Tibial nerve (tissue), 4 donors: ENCODE data around the gene MICU1. TPM values are rescaled to one million over a fixed set of nuclear protein-coding genes. Genes with fewer than 3 reads are reported as not detected.

ENCODE experiments used
- DNase-seq, 2 donors: peaks; one replicate each; pipeline ENCODE4 v3.0.0-alpha.2; 2019; ENCODE audit warnings: low spot score in 2 of 2
- H3K27ac ChIP-seq, 4 donors: fragments of 200-600 bp; sonication (generic) in 3 of 4; one replicate each; pipeline ENCODE4 v1.5.1; 2017 to 2019; ENCODE audit warnings: mild to moderate bottlenecking in 1 of 4
- H3K27me3 ChIP-seq, 2 donors: fragments of 200-600 bp; sonication (generic) in 1 of 2; one replicate each; pipeline versions ENCODE4 v1.5.1 to v1.6.0; 2017 to 2019
- H3K36me3 ChIP-seq, 3 donors: fragments of 200-600 bp; sonication (generic); one replicate each; pipeline ENCODE4 v1.5.1; 2018 to 2019
- H3K4me1 ChIP-seq, 4 donors: fragments of 200-600 bp; sonication (generic) in 3 of 4; one replicate each; pipeline ENCODE4 v1.5.1; 2017 to 2019
- H3K4me3 ChIP-seq, 4 donors: fragments of 200-600 bp; sonication (generic) in 3 of 4; one replicate each; pipeline ENCODE4 v1.5.1; 2017 to 2019; ENCODE audit warnings: mild to moderate bottlenecking in 1 of 4, moderate library complexity in 1 of 4
- H3K9me3 ChIP-seq, 4 donors: fragments of 200-600 bp; sonication (generic) in 3 of 4; one replicate each; pipeline ENCODE4 v1.5.1; 2017 to 2019
- CTCF ChIP-seq, 5 experiments: fragments of 200-600 bp in 3 of 5; fragments of 450-650 bp in 2 of 5; sonication (generic) in 3 of 5; IDR thresholded peaks; one replicate each; pipeline ENCODE4 v1.5.1; 2016 to 2019; ENCODE audit warnings: antibody characterized with exemption in 5 of 5, mild to moderate bottlenecking in 3 of 5, moderate library complexity in 2 of 5
- EP300 ChIP-seq, 2 donors: sonication (generic); formaldehyde crosslinking; IDR thresholded peaks; one replicate each; pipeline ENCODE4 v1.6.1; 2017; ENCODE audit warnings: antibody characterized with exemption in 2 of 2, mild to moderate bottlenecking in 1 of 2
- POLR2A ChIP-seq, 2 donors: fragments of 450-650 bp; IDR thresholded peaks; one replicate each; pipeline ENCODE4 v1.6.1; 2017; ENCODE audit warnings: antibody characterized with exemption in 2 of 2, mild to moderate bottlenecking in 2 of 2, moderate library complexity in 2 of 2
- WGBS, 2 donors: methylation state at CpG; one replicate each; pipeline ENCODE4 v1.1.5; 2018; 5-methylcytosine and 5-hydroxymethylcytosine counted together
- total RNA-seq, 4 donors: library from RNA; depleted of rRNA; stranded (reverse); fragments of >200 nt; gene quantifications; one replicate each; pipeline ENCODE4 v1.1.0, GENCODE V29; 2016

The MICU1 gene
- total RNA-seq, 4 donors from 2014 or later, result 19.4 to 46.5 (median 35.8) TPM

DNA sequence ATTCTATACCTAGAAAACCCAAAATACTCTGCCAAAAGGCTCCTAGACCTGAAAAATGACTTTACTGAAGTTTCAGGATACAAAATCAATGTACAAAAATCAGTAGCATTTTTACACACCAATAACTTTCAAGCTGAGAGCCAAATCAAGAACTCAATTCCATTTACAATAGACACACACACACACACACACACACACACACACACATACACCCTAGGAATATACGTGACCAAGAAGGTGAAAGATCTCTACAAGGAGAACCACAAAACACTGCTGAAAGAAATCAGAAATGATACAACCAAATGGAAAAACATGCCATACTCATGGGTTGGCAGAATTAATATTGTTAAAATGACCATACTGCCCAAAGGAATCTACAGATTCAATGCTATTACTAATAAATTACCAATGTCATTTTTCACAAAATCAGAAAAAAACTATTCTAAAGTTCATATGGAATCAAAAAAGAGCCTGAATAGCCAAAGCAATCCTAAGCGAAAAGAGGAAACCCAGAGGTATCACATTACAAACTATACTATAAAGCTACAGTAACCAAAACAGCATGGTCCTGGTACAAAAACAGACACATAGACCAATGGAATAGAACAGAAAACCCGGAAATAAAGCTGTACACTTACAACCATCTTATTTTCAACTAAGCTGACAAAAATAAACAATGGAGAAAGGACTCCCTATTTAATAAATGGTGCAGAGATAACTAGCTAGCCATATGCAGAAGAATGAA is 122.0 kb downstream of the MICU1 start:
- DNase-seq, result no peak

GRCh38 chr10:72503241-72503640 is 122.6 kb downstream of the MICU1 start:
- DNase-seq, result peak in 1 of 2 donors; percentile 5
- H3K9me3 ChIP-seq, result peaks cover 0 to 10% (median 0%) of the 10 kb centered on the region in 4 donors
- no peak overlapping the region for H3K4me3 ChIP-seq
- peak overlapping the region in 2 of 4 donors; percentile 10 to 56 for H3K27ac ChIP-seq
- no peaks in the 10 kb centered on the region for H3K36me3 ChIP-seq
- TF ChIP-seq EP300 (IDR thresholded peaks at IDR 0.05), result no peak
- no peak for TF ChIP-seq POLR2A (IDR thresholded peaks at IDR 0.05)
- TF ChIP-seq CTCF (IDR thresholded peaks at IDR 0.05), result no peak
- peaks cover 0 to 13% (median 0%) of the 10 kb centered on the region in 4 donors for H3K4me1 ChIP-seq
- H3K27me3 ChIP-seq, result no peaks in the 10 kb centered on the region
- 16 to 20% methylated on average over 1 of the region's 1 CpG for WGBS, 2 donors

More for the DNA sequence above, 122.0 kb downstream of the MICU1 start:
- H3K4me1 ChIP-seq, result peaks cover 0 to 13% (median 0%) of the 10 kb centered on the region in 4 donors
- no peaks in the 10 kb centered on the region for H3K27me3 ChIP-seq
- peaks cover 0 to 10% (median 0%) of the 10 kb centered on the region in 4 donors for H3K9me3 ChIP-seq
- no peak overlapping the region for H3K4me3 ChIP-seq
- H3K27ac ChIP-seq, result peak overlapping the region in 2 of 4 donors; percentile 10 to 56
- TF ChIP-seq EP300 (IDR thresholded peaks at IDR 0.05), result no peak
- 87 to 88% methylated on average over 3 of the region's 3 CpGs for WGBS, 2 donors
- no peaks in the 10 kb centered on the region for H3K36me3 ChIP-seq

DNA sequence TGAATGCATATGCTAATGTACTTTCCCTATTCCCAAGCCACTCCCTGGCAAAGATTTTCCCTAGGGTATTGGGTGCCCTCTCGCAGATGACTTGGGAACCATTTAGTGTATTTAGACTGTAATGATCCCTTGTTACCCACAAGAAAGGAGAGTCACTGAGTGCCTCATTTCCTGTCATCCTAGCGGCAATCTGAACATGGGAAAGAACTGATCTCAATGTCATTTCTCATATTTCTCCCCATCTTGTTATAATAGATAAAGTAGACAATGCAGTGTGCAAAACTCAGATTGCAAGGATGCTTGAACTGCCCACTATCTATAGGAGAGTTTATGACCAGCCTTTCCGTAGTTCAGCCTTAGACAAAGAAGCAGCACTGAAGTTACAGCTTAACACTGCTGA is 123.3 kb downstream of the MICU1 start:
- Histone ChIP-seq H3K27me3 (no peaks in the 10 kb centered on the region), H3K4me3 (no peak overlapping the region), H3K36me3 (no peaks in the 10 kb centered on the region), H3K9me3 (peaks cover 0 to 10% (median 0%) of the 10 kb centered on the region in 4 donors), H3K27ac (peak overlapping the region in 2 of 4 donors; percentile 1 to 56), H3K4me1 (peaks cover 0 to 13% (median 0%) of the 10 kb centered on the region in 4 donors)
- no peak for DNase-seq
- TF ChIP-seq EP300 (IDR thresholded peaks at IDR 0.05), result no peak
- TF ChIP-seq CTCF (IDR thresholded peaks at IDR 0.05), result no peak
- no peak for TF ChIP-seq POLR2A (IDR thresholded peaks at IDR 0.05)
- WGBS, 2 donors, result 65 to 66% methylated on average over 3 of the region's 3 CpGs

- Histone ChIP-seq H3K4me3 (no peak overlapping the region), H3K9me3 (peaks cover 0 to 9% (median 0%) of the 10 kb centered on the region in 4 donors), H3K27me3 (no peaks in the 10 kb centered on the region), H3K27ac (no peak overlapping the region), H3K4me1 (peaks cover 0 to 13% (median 0%) of the 10 kb centered on the region in 4 donors), H3K36me3 (no peaks in the 10 kb centered on the region)
- WGBS, 2 donors, result 86 to 89% methylated on average over 1 of the region's 1 CpG
- TF ChIP-seq EP300 (IDR thresholded peaks at IDR 0.05) (no peak), POLR2A (IDR thresholded peaks at IDR 0.05) (no peak), CTCF (IDR thresholded peaks at IDR 0.05) (no peak)
- no peak for DNase-seq
Observed at GRCh38 chr10:72499701-72500100, 126.2 kb downstream of the MICU1 start.

DNA sequence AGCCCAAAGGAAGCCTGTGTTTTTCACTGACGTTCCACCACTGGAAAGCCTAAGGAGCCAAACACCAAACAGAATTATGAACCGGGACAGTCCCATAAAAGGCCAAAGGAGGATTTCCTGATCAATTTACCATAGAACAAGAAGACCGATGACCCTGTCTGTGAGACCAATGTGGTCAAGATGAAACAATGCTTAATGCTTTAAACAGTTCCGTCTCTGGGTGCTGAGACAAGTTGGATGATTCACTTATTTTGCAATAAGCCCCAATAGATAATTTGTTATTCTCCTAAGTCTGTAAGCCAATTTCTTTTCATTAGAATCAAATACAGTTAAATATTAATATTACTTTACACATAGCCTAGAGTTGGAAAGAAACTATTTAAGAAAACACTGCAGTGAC is 134.9 kb downstream of the MICU1 start:
- no peak for TF ChIP-seq POLR2A (IDR thresholded peaks at IDR 0.05)
- no peak for TF ChIP-seq EP300 (IDR thresholded peaks at IDR 0.05)
- no peak for TF ChIP-seq CTCF (IDR thresholded peaks at IDR 0.05)
- Histone ChIP-seq H3K27me3 (no peaks in the 10 kb centered on the region), H3K27ac (no peak overlapping the region)

More for the DNA sequence above, 134.9 kb downstream of the MICU1 start:
- DNase-seq, result no peak
- Histone ChIP-seq H3K4me3 (no peak overlapping the region), H3K9me3 (no peaks in the 10 kb centered on the region), H3K36me3 (peaks cover 0 to 6% (median 0%) of the 10 kb centered on the region in 3 donors), H3K4me1 (no peaks in the 10 kb centered on the region)
- 61% methylated on average over 4 of the region's 4 CpGs for WGBS, 2 donors
